Vagina (tissue), 2 donors: ENCODE results near the gene GLIPR1L1.

Experiments
- CTCF ChIP-seq, 3 experiments: fragments of 450-650 bp in 2 of 3; fragments of 200-600 bp in 1 of 3; sonication (generic) in 1 of 3; IDR thresholded peaks; one replicate each; pipeline ENCODE4 v1.5.1; 2017 to 2019; ENCODE audit warnings: antibody characterized with exemption in 3 of 3, mild to moderate bottlenecking in 2 of 3, moderate library complexity in 2 of 3
- POLR2A ChIP-seq, 2 donors: fragments of 450-650 bp; IDR thresholded peaks; one replicate each; pipeline ENCODE4 v1.6.1; 2017; ENCODE audit warnings: antibody characterized with exemption in 2 of 2, mild to moderate bottlenecking in 2 of 2, moderate library complexity in 2 of 2
- POLR2AphosphoS5 ChIP-seq, 2 donors: sonication (generic); formaldehyde crosslinking; IDR thresholded peaks; one replicate each; pipeline ENCODE4 v1.9.0; 2017; ENCODE audit warnings: antibody characterized with exemption in 2 of 2, mild to moderate bottlenecking in 2 of 2, low read depth in 1 of 2; ENCODE audit not compliant: insufficient read depth in 1 of 2

GRCh38 chr12:75350413-75350812 is 15.9 kb downstream of the GLIPR1L1 start:
- TF ChIP-seq POLR2A (IDR thresholded peaks at IDR 0.05), result no peak
- no peak for TF ChIP-seq CTCF (IDR thresholded peaks at IDR 0.05)
- TF ChIP-seq POLR2AphosphoS5 (IDR thresholded peaks at IDR 0.05; ENCODE audit: insufficient read depth in 1 of 2, low read depth in 1 of 2), result no peak
